ENCODE data around the gene PDIA5. TPM values are rescaled to one million over a fixed set of nuclear protein-coding genes. Genes with fewer than 3 reads are reported as not detected.

Gene PDIA5
- total RNA-seq, 1 experiment from 2014 or later = 24.3 TPM

- no peak overlapping the region for H2BK20ac ChIP-seq (ENCODE audit: low read depth, low read length, poor library complexity, severe bottlenecking)
- no peak overlapping the region for H3K18ac ChIP-seq (ENCODE audit: insufficient read length, low read depth, low read length)
- no peak overlapping the region for H2AFZ ChIP-seq (ENCODE audit: low read length)
- H2BK5ac ChIP-seq (ENCODE audit: insufficient read length, low read length) = no peak overlapping the region
- Mint-ChIP-seq H3K36me3 (ENCODE audit: insufficient read depth in 1 of 3, low read depth in 3 of 3) (peaks cover 0 to 6% (median 0%) of the 10 kb centered on the region in 3 experiments; a peak in 3 of 7 replicates), H3K9me3 (no peaks in the 10 kb centered on the region; a peak in 1 of 5 replicates), H3K27ac (peak overlapping the region in 2 of 3 experiments; percentile 20 to 46; a peak in 2 of 7 replicates), H3K27me3 (ENCODE audit: low read depth) (peaks cover 60% of the 10 kb centered on the region), H3K4me1 (peaks cover 41 to 60% of the 10 kb centered on the region in 2 experiments), H3K4me3 (peak overlapping the region in 1 of 2 experiments; percentile 50; a peak in 2 of 5 replicates)
- peaks cover 7% of the 10 kb centered on the region; the same call in 1 of the 2 replicates for H3K27me3 ChIP-seq (ENCODE audit: insufficient read depth, low read length)
- H4K5ac ChIP-seq (ENCODE audit: insufficient read length, low read depth, low read length) = no peak overlapping the region
- H2BK120ac ChIP-seq (ENCODE audit: low read depth, low read length, poor library complexity, severe bottlenecking) = no peak overlapping the region
- peaks cover 22% of the 10 kb centered on the region; the same call in 1 of the 2 replicates for H3K4me1 ChIP-seq (ENCODE audit: insufficient read depth, low read length)
- H3K9ac ChIP-seq (ENCODE audit: extremely low read depth, insufficient read length, low read length) = no peak overlapping the region
- H3K27ac ChIP-seq (ENCODE audit: insufficient read length, low read depth, low read length) = no peak overlapping the region
- H2BK12ac ChIP-seq (ENCODE audit: insufficient read length, low read depth, low read length) = no peak overlapping the region
- WGBS (ENCODE audit: extremely low coverage, insufficient read length, low lambda C conversion rate) = no CpG with 5 or more reads among the region's 7 CpGs
- no peak overlapping the region for H2BK15ac ChIP-seq (ENCODE audit: low read depth, low read length)
- no peak overlapping the region for H4K8ac ChIP-seq (replicated peaks; ENCODE audit: insufficient read length, low read depth, low read length)
- peak overlapping the region; percentile 14 for H3K4me2 ChIP-seq (ENCODE audit: insufficient read depth, insufficient read length, low read length)
- no peaks in the 10 kb centered on the region for H3K79me1 ChIP-seq (ENCODE audit: insufficient read depth, low read depth, low read length, poor library complexity, severe bottlenecking)
- H3K14ac ChIP-seq (ENCODE audit: insufficient read depth, low read length) = no peak overlapping the region
- H3K23me2 ChIP-seq (ENCODE audit: insufficient read length, low read depth, low read length, poor library complexity, severe bottlenecking) = peaks cover 14% of the 10 kb centered on the region
- no peak for DNase-seq
- H4K91ac ChIP-seq (ENCODE audit: insufficient read length, low read depth, low read length) = no peak overlapping the region
- H2AK5ac ChIP-seq (ENCODE audit: insufficient read length, low read length) = no peak overlapping the region
- H3K56ac ChIP-seq (ENCODE audit: insufficient read length, low read depth, low read length) = no peak overlapping the region
- H4K20me1 ChIP-seq (ENCODE audit: control insufficient read depth, insufficient read depth, insufficient read length) = no peaks in the 10 kb centered on the region
- no peaks in the 10 kb centered on the region for H3K79me2 ChIP-seq (ENCODE audit: insufficient read depth, low read length)
- no peak overlapping the region for H3K23ac ChIP-seq (ENCODE audit: insufficient read length, low read depth, low read length)
- no peak overlapping the region for H3K4ac ChIP-seq (ENCODE audit: low read depth, low read length)
- no peak overlapping the region for H3T11ph ChIP-seq (ENCODE audit: low read length)
- TF ChIP-seq CTCF (conservative IDR thresholded peaks at IDR 0.05) = no peak
- H3K9me3 ChIP-seq (ENCODE audit: control insufficient read depth, low read depth, low read length) = no peaks in the 10 kb centered on the region
Observed at GRCh38 chr3:123021996-123022510, 44.8 kb upstream of the PDIA5 start.

Data from H9 (cell line).